Small intestine (tissue), 7 donors: ENCODE measurements around the gene FXR2. TPM values are rescaled to one million over a fixed set of nuclear protein-coding genes. Genes with fewer than 3 reads are reported as not detected.

ENCODE experiments used
- DNase-seq, 2 donors: peaks; one replicate each; pipeline versions ENCODE4 v3.0.0 to v3.0.0-alpha.2; 2013
- FAIRE-seq: peaks from 2 replicates; lab custom pipeline; 2012; peaks lifted over from hg19 to GRCh38; lab: Jason Lieb, UNC
- H3K27ac ChIP-seq, 3 donors: one replicate each; pipeline ENCODE4 v1.5.1; 2013; ENCODE audit warnings: low read length in 2 of 3, mild to moderate bottlenecking in 2 of 3, control low read depth in 1 of 3, inconsistent platforms in 1 of 3, low read depth in 1 of 3, moderate library complexity in 1 of 3
- H3K27me3 ChIP-seq, 3 donors: one replicate each; pipeline ENCODE4 v1.6.1; 2013; ENCODE audit warnings: low read length in 3 of 3, inconsistent platforms in 1 of 3; ENCODE audit not compliant: control insufficient read depth in 3 of 3, insufficient read depth in 3 of 3
- H3K36me3 ChIP-seq, 3 donors: one replicate each; pipeline ENCODE4 v1.6.1; 2013; ENCODE audit warnings: low read length in 3 of 3, inconsistent platforms in 1 of 3, low read depth in 1 of 3, mild to moderate bottlenecking in 1 of 3, moderate library complexity in 1 of 3; ENCODE audit not compliant: control insufficient read depth in 3 of 3, insufficient read depth in 2 of 3
- H3K4me1 ChIP-seq, 3 donors: one replicate each; pipeline ENCODE4 v1.6.1; 2013; ENCODE audit warnings: low read length in 2 of 3, inconsistent platforms in 1 of 3, low read depth in 1 of 3, mild to moderate bottlenecking in 1 of 3, moderate library complexity in 1 of 3; ENCODE audit not compliant: control insufficient read depth in 3 of 3, insufficient read depth in 2 of 3
- H3K4me3 ChIP-seq, 3 donors: one replicate each; pipeline ENCODE4 v1.5.1; 2013; ENCODE audit warnings: low read length in 3 of 3, control low read depth in 1 of 3, inconsistent platforms in 1 of 3, low read depth in 1 of 3, mild to moderate bottlenecking in 1 of 3, moderate library complexity in 1 of 3
- H3K9me3 ChIP-seq, 2 donors: one replicate each; pipeline ENCODE4 v1.6.1; 2013; ENCODE audit warnings: low read depth in 1 of 2, low read length in 1 of 2; ENCODE audit not compliant: control insufficient read depth in 2 of 2, insufficient read depth in 1 of 2
- WGBS, 3 donors: extraction: QIAGEN DNeasy Blood & Tissue Kit; methylation state at CpG; one replicate each; pipeline ENCODE4 v1.1.7; 2013; 5-methylcytosine and 5-hydroxymethylcytosine counted together
- polyA plus RNA-seq, 4 donors: library from polyadenylated mRNA; stranded (reverse) in 3 of 4; unstranded in 1 of 4; fragments of 200-250 nt in 3 of 4; fragments of 120-200 nt in 1 of 4; gene quantifications; one replicate each; pipeline versions ENCODE4 v1.2.1 to v1.2.3, GENCODE V29; 2013
- donor health status: healthy with polysubstance abuse.
- donor health status: control.
- donor health status: control.
- donor health status: Bipolar disorder and iron deficiency.
- donor health status: healthy.

Gene FXR2
- polyA plus RNA-seq, 4 donors = 25.1 to 41.1 (median 30.9) TPM

GRCh38 chr17:7557775-7558543, 56.7 kb downstream of the FXR2 start:
- 8 to 17% (median 13%) methylated on average over 19 to 21 of the region's 21 CpGs for WGBS, 3 donors
- FAIRE-seq = no peak

GRCh38 chr17:7557147-7557764, 57.4 kb downstream of the FXR2 start:
- Histone ChIP-seq H3K4me3 (peak overlapping the region in 2 of 3 donors; percentile 49 to 66), H3K36me3 (peaks cover 0 to 27% (median 0%) of the 10 kb centered on the region in 3 donors), H3K4me1 (peaks cover 0 to 55% (median 5%) of the 10 kb centered on the region in 3 donors), H3K27ac (peak overlapping the region; percentile 79 to 97 (median 95)), H3K9me3 (no peaks in the 10 kb centered on the region), H3K27me3 (no peaks in the 10 kb centered on the region)
- FAIRE-seq (no peak), DNase-seq (peak; percentile 86 to 91)
- WGBS, 3 donors = 24 to 50% (median 29%) methylated on average over 17 to 19 of the region's 19 CpGs

More at GRCh38 chr17:7557775-7558543, 56.7 kb downstream of the FXR2 start:
- Histone ChIP-seq H3K36me3 (peaks cover 0 to 30% (median 0%) of the 10 kb centered on the region in 3 donors), H3K9me3 (no peaks in the 10 kb centered on the region), H3K27me3 (no peaks in the 10 kb centered on the region), H3K4me3 (peak overlapping the region in 2 of 3 donors; percentile 32 to 66), H3K27ac (peak overlapping the region; percentile 79 to 97 (median 95)), H3K4me1 (peaks cover 3 to 56% (median 5%) of the 10 kb centered on the region in 3 donors)
- DNase-seq = peak; percentile 95 to 97

- Histone ChIP-seq H3K4me3 (peak overlapping the region in 2 of 3 donors; percentile 49 to 66), H3K27ac (peak overlapping the region; percentile 79 to 97 (median 95)), H3K9me3 (no peaks in the 10 kb centered on the region), H3K27me3 (no peaks in the 10 kb centered on the region), H3K36me3 (peaks cover 0 to 27% (median 0%) of the 10 kb centered on the region in 3 donors), H3K4me1 (peaks cover 0 to 60% (median 5%) of the 10 kb centered on the region in 3 donors)
- DNase-seq = peak; percentile 49 to 57
- FAIRE-seq = no peak
- 24 to 73% (median 43%) methylated on average over 12 of the region's 12 CpGs for WGBS, 3 donors
Measured at GRCh38 chr17:7556627-7557026, 58.1 kb downstream of the FXR2 start.

GRCh38 chr17:7555320-7555948, 59.3 kb downstream of the FXR2 start:
- DNase-seq = no peak
- no peak for FAIRE-seq
- Histone ChIP-seq H3K9me3 (no peaks in the 10 kb centered on the region), H3K4me3 (no peak overlapping the region), H3K27me3 (no peaks in the 10 kb centered on the region), H3K4me1 (peaks cover 2 to 67% (median 7%) of the 10 kb centered on the region in 3 donors), H3K27ac (no peak overlapping the region), H3K36me3 (peaks cover 0 to 31% (median 0%) of the 10 kb centered on the region in 3 donors)
- 73 to 87% (median 87%) methylated on average over 10 of the region's 10 CpGs for WGBS, 3 donors

- peak overlapping the region in 2 of 3 donors; percentile 20 to 49 for H3K27ac ChIP-seq
- no peaks in the 10 kb centered on the region for H3K9me3 ChIP-seq
- H3K36me3 ChIP-seq = peaks cover 0 to 24% (median 0%) of the 10 kb centered on the region in 3 donors
- DNase-seq = no peak
- FAIRE-seq = no peak
- H3K4me1 ChIP-seq = peaks cover 2 to 61% (median 7%) of the 10 kb centered on the region in 3 donors
- 91 to 100% (median 93%) methylated on average over 1 of the region's 1 CpG for WGBS, 3 donors
- no peak overlapping the region for H3K4me3 ChIP-seq
- H3K27me3 ChIP-seq = no peaks in the 10 kb centered on the region
Measured at GRCh38 chr17:7553356-7553755, 61.3 kb downstream of the FXR2 start.

- peak overlapping the region in 1 of 3 donors; percentile 20 for H3K27ac ChIP-seq
- peaks cover 0 to 24% (median 0%) of the 10 kb centered on the region in 3 donors for H3K36me3 ChIP-seq
- no peak overlapping the region for H3K4me3 ChIP-seq
- no peaks in the 10 kb centered on the region for H3K9me3 ChIP-seq
- FAIRE-seq (no peak), DNase-seq (peak in 1 of 2 donors; percentile 31)
- H3K4me1 ChIP-seq = peaks cover 2 to 58% (median 6%) of the 10 kb centered on the region in 3 donors
- WGBS, 3 donors = 68 to 90% (median 79%) methylated on average over 6 of the region's 6 CpGs
- H3K27me3 ChIP-seq = no peaks in the 10 kb centered on the region
Measured at GRCh38 chr17:7552621-7553051, 62.1 kb downstream of the FXR2 start.

- peak; percentile 52 to 90 for DNase-seq
- Histone ChIP-seq H3K27me3 (no peaks in the 10 kb centered on the region), H3K27ac (peak overlapping the region in 2 of 3 donors; percentile 27 to 88), H3K4me1 (peaks cover 2 to 52% (median 2%) of the 10 kb centered on the region in 3 donors), H3K4me3 (peak overlapping the region in 1 of 3 donors; percentile 16), H3K9me3 (no peaks in the 10 kb centered on the region), H3K36me3 (peaks cover 0 to 18% (median 0%) of the 10 kb centered on the region in 3 donors)
- FAIRE-seq = no peak
- 23 to 60% (median 36%) methylated on average over 4 of the region's 4 CpGs for WGBS, 3 donors
Measured at GRCh38 chr17:7551396-7551795, 63.3 kb downstream of the FXR2 start.

GRCh38 chr17:7550344-7550743, 64.4 kb downstream of the FXR2 start:
- no peak for FAIRE-seq
- no peak overlapping the region for H3K4me3 ChIP-seq
- H3K27ac ChIP-seq = peak overlapping the region in 2 of 3 donors; percentile 88 to 90

More at GRCh38 chr17:7550344-7550743, 64.4 kb downstream of the FXR2 start:
- Histone ChIP-seq H3K4me1 (peaks cover 2 to 48% (median 2%) of the 10 kb centered on the region in 3 donors), H3K9me3 (no peaks in the 10 kb centered on the region), H3K27me3 (no peaks in the 10 kb centered on the region), H3K36me3 (peaks cover 0 to 18% (median 0%) of the 10 kb centered on the region in 3 donors)
- DNase-seq = peak in 1 of 2 donors; percentile 64
- 50 to 65% (median 57%) methylated on average over 6 of the region's 6 CpGs for WGBS, 3 donors
